GM18508 (cell line): ENCODE data around the gene SH3TC2.

Source experiments
- ATAC-seq: cut with Tn5 transposase; IDR thresholded peaks from one replicate; pipeline ENCODE4 v1.9.1; 2021; ENCODE audit warnings: moderate number of reproducible peaks; ENCODE audit not compliant: insufficient read depth, unreplicated experiment

SH3TC2 gene

GRCh38 chr5:149002761-149003689 lies 59.8 kb downstream of the SH3TC2 start:
- no peak for ATAC-seq

GRCh38 chr5:149002053-149002452 lies 60.8 kb downstream of the SH3TC2 start:
- no peak for ATAC-seq

- ATAC-seq = no peak
Measured at GRCh38 chr5:149001162-149001561, 61.7 kb downstream of the SH3TC2 start.

- ATAC-seq = no peak
Measured at GRCh38 chr5:148999741-149000140, 63.1 kb downstream of the SH3TC2 start.

- no peak for ATAC-seq
Measured at GRCh38 chr5:148998174-148998797, 64.6 kb downstream of the SH3TC2 start.

- no peak for ATAC-seq
Measured at GRCh38 chr5:148996270-148996669, 66.6 kb downstream of the SH3TC2 start.

GRCh38 chr5:148995791-148996190 lies 67.1 kb downstream of the SH3TC2 start:
- no peak for ATAC-seq

- no peak for ATAC-seq
Measured at GRCh38 chr5:148993283-148993936, 69.5 kb downstream of the SH3TC2 start.

- no peak for ATAC-seq
Measured at GRCh38 chr5:148992265-148992664, 70.6 kb downstream of the SH3TC2 start.

GRCh38 chr5:148991566-148991965 lies 71.3 kb downstream of the SH3TC2 start:
- ATAC-seq = no peak

GRCh38 chr5:148990817-148991216 lies 72.0 kb downstream of the SH3TC2 start:
- no peak for ATAC-seq

GRCh38 chr5:148989567-148989966 lies 73.3 kb downstream of the SH3TC2 start:
- ATAC-seq = no peak

GRCh38 chr5:148988328-148988727 lies 74.5 kb downstream of the SH3TC2 start:
- no peak for ATAC-seq

- ATAC-seq = no peak
Measured at GRCh38 chr5:148986636-148987035, 76.2 kb downstream of the SH3TC2 start.

GRCh38 chr5:148984345-148984744 lies 78.5 kb downstream of the SH3TC2 start:
- ATAC-seq = no peak

- ATAC-seq = no peak
Measured at GRCh38 chr5:148981353-148981752, 81.5 kb downstream of the SH3TC2 start.

GRCh38 chr5:148980731-148981130 lies 82.1 kb downstream of the SH3TC2 start:
- ATAC-seq = no peak

GRCh38 chr5:148979083-148979723 lies 83.7 kb downstream of the SH3TC2 start:
- ATAC-seq = no peak

- no peak for ATAC-seq
Measured at GRCh38 chr5:148978370-148979082, 84.3 kb downstream of the SH3TC2 start.
